SK-N-SH (cell line): ENCODE measurements around the gene CYP27A1. TPM values are rescaled to one million over a fixed set of nuclear protein-coding genes. Genes with fewer than 3 reads are reported as not detected.

Experiments used
- CTCF ChIA-PET: fragments of 300-600, 350-600 bp; formaldehyde crosslinking; extraction: SDS; loops from one replicate; lab custom pipeline; 2021; lab: Yijun Ruan, JAX
- POLR2A ChIA-PET: fragments of 350-600 bp; sonication (Branson Sonifier 250); formaldehyde crosslinking; extraction: SDS; loops from one replicate; lab custom pipeline; 2020; ENCODE audit warnings: antibody characterized with exemption, inconsistent platforms; lab: Yijun Ruan, JAX
- DNase-seq: peaks from one replicate; pipeline ENCODE4 v3.0.0; 2012
- H2AFZ ChIP-seq: fragments of 200-600 bp; sonication (generic); 2 replicates; pipeline ENCODE4 v1.8.1; 2016; ENCODE audit warnings: antibody characterized with exemption, mild to moderate bottlenecking, low read depth
- H3F3A ChIP-seq: fragments of 200-600 bp; sonication (generic); replicated peaks from 2 replicates; pipeline ENCODE3; 2016; ENCODE audit warnings: antibody characterized with exemption, mild to moderate bottlenecking; ENCODE audit not compliant: insufficient read depth
- H3K27ac ChIP-seq, 2 experiments: fragments of 200-500 bp in 1 of 2; fragments of 200-600 bp in 1 of 2; sonication (Bioruptor generic) in 1 of 2; sonication (generic), shearing (Covaris generic) in 1 of 2; 2 replicates each; pipeline versions ENCODE4 v1.5.1 to v1.6.1; 2014 to 2016; ENCODE audit warnings: low read depth in 2 of 2, inconsistent platforms in 1 of 2, low read length in 1 of 2, mild to moderate bottlenecking in 1 of 2, mixed read lengths in 1 of 2
- H3K27me3 ChIP-seq: fragments of 200-600 bp; sonication (generic), shearing (Covaris generic); 2 replicates; pipeline ENCODE4 v1.6.1; 2016; ENCODE audit warnings: mixed run types; ENCODE audit not compliant: insufficient read depth
- H3K36me3 ChIP-seq, 2 experiments: fragments of 200-500 bp in 1 of 2; fragments of 200-600 bp in 1 of 2; sonication (Bioruptor generic) in 1 of 2; sonication (generic) in 1 of 2; replicated peaks in 1 of 2; 2 replicates each; pipeline versions ENCODE3 to v1.5.1; 2014 to 2016; ENCODE audit warnings: low read length in 1 of 2, mild to moderate bottlenecking in 1 of 2; ENCODE audit not compliant: insufficient read depth in 2 of 2, control insufficient read depth in 1 of 2
- H3K4me1 ChIP-seq, 2 experiments: fragments of 200-500 bp in 1 of 2; fragments of 200-600 bp in 1 of 2; sonication (Bioruptor generic) in 1 of 2; sonication (generic), shearing (Covaris generic) in 1 of 2; 2 replicates each; pipeline versions ENCODE4 v1.5.1 to v1.6.1; 2014 to 2016; ENCODE audit warnings: low read depth in 1 of 2, low read length in 1 of 2, mixed run types in 1 of 2; ENCODE audit not compliant: insufficient read depth in 2 of 2, control insufficient read depth in 1 of 2
- H3K4me2 ChIP-seq: fragments of 200-600 bp; sonication (generic), shearing (Covaris generic); 2 replicates; pipeline ENCODE4 v1.6.1; 2017; ENCODE audit warnings: mixed run types
- H3K4me3 ChIP-seq, 2 experiments: fragments of 200-500 bp in 1 of 2; fragments of 200-600 bp in 1 of 2; sonication (Bioruptor generic) in 1 of 2; sonication (generic), shearing (Covaris generic) in 1 of 2; 2 replicates each; pipeline versions ENCODE4 v1.5.1 to v1.8.1; 2014 to 2016; ENCODE audit warnings: low read depth in 2 of 2, inconsistent platforms in 1 of 2, low read length in 1 of 2, mild to moderate bottlenecking in 1 of 2, mixed read lengths in 1 of 2, moderate library complexity in 1 of 2
- H3K79me2 ChIP-seq: fragments of 200-600 bp; sonication (generic); 2 replicates; pipeline ENCODE4 v1.8.1; 2017; ENCODE audit warnings: mild to moderate bottlenecking; ENCODE audit not compliant: insufficient read depth
- H3K9ac ChIP-seq: fragments of 200-600 bp; sonication (generic); 2 replicates; pipeline ENCODE4 v1.6.1; 2017; ENCODE audit warnings: mixed run types
- H3K9me2 ChIP-seq: fragments of 200-600 bp; sonication (generic); 2 replicates; pipeline ENCODE4 v1.6.1; 2017; ENCODE audit warnings: mixed run types
- H3K9me3 ChIP-seq: fragments of 200-600 bp; sonication (generic); 2 replicates; pipeline ENCODE4 v1.6.1; 2017; ENCODE audit warnings: mixed run types, mild to moderate bottlenecking, moderate library complexity
- H4K20me1 ChIP-seq: fragments of 200-600 bp; sonication (generic); 2 replicates; pipeline ENCODE4 v1.6.1; 2017; ENCODE audit warnings: mild to moderate bottlenecking, mixed run types; ENCODE audit not compliant: insufficient read depth
- ELF1 ChIP-seq: IDR thresholded peaks from 2 replicates; pipeline ENCODE4 v1.4.0; 2012
- EP300 ChIP-seq, 2 experiments: IDR thresholded peaks; 2 replicates each; pipeline versions ENCODE4 v1.4.0 to v1.6.1; 2012; ENCODE audit warnings: borderline replicate concordance in 1 of 2, low read depth in 1 of 2, low read length in 1 of 2
- GATA2 ChIP-seq: sonication (generic); formaldehyde crosslinking; IDR thresholded peaks from 2 replicates; pipeline ENCODE4 v1.5.0; 2020; ENCODE audit warnings: mild to moderate bottlenecking, missing genetic modification reagents
- MXI1 ChIP-seq: IDR thresholded peaks from 2 replicates; pipeline ENCODE4 v1.6.1; 2012; ENCODE audit warnings: mild to moderate bottlenecking, low read depth, low read length, improper control_type of control experiment
- NRF1 ChIP-seq: IDR thresholded peaks from 2 replicates; pipeline ENCODE4 v1.6.1; 2012; ENCODE audit warnings: low read depth, mild to moderate bottlenecking, low read length
- POLR2AphosphoS5 ChIP-seq: IDR thresholded peaks from 2 replicates; pipeline ENCODE4 v1.6.1; 2012; ENCODE audit warnings: low read depth, low read length
- RCOR1 ChIP-seq: fragments of 150-350 bp; IDR thresholded peaks from 2 replicates; pipeline ENCODE4 v1.6.1; 2017; ENCODE audit warnings: antibody characterized with exemption, low read length
- REST ChIP-seq: IDR thresholded peaks from 2 replicates; pipeline ENCODE4 v1.6.1; 2012; ENCODE audit warnings: mild to moderate bottlenecking, low read depth, low read length, moderate library complexity
- RXRA ChIP-seq: IDR thresholded peaks from 2 replicates; pipeline ENCODE4 v1.4.0; 2012; ENCODE audit warnings: low read depth, mild to moderate bottlenecking, borderline replicate concordance
- TAF1 ChIP-seq: IDR thresholded peaks from 2 replicates; pipeline ENCODE4 v1.6.1; 2012; ENCODE audit warnings: low read depth, mild to moderate bottlenecking, low read length, moderate library complexity, borderline replicate concordance
- TEAD4 ChIP-seq: IDR thresholded peaks from 2 replicates; pipeline ENCODE4 v1.4.0; 2012; ENCODE audit warnings: mild to moderate bottlenecking, borderline replicate concordance; ENCODE audit not compliant: insufficient read depth
- ZBTB33 ChIP-seq: IDR thresholded peaks from 2 replicates; pipeline ENCODE4 v1.4.0; 2012; ENCODE audit warnings: low read depth, borderline replicate concordance
- WGBS: methylation state at CpG from one replicate; pipeline ENCODE4 v1.1.6; 2017; ENCODE audit warnings: low lambda C conversion rate; 5-methylcytosine and 5-hydroxymethylcytosine counted together
- polyA plus RNA-seq, 3 experiments: library from polyadenylated mRNA; depleted of rRNA; stranded (reverse); fragments of >200 nt; gene quantifications; 2 replicates each; pipeline ENCODE4 v1.2.3, GENCODE V29; 2012

CYP27A1 gene
- polyA plus RNA-seq, 1 of the 3 experiments (the other 2 are of a cell fraction), result 0.54 TPM

- Histone ChIP-seq H3K4me3 (no peak overlapping the region), H2AFZ (no peak overlapping the region), H3K9me2 (no peaks in the 10 kb centered on the region), H3K27me3 (no peaks in the 10 kb centered on the region), H4K20me1 (no peaks in the 10 kb centered on the region), H3K36me3 (peaks cover 17 to 40% of the 10 kb centered on the region in 2 experiments), H3K27ac (no peak overlapping the region), H3K4me2 (no peak overlapping the region), H3K9ac (no peak overlapping the region), H3K79me2 (no peaks in the 10 kb centered on the region), H3K9me3 (no peaks in the 10 kb centered on the region), H3K4me1 (no peaks in the 10 kb centered on the region), H3F3A (no peaks in the 10 kb centered on the region)
- CTCF ChIA-PET, result interaction anchor here (0.7 to 2.3 kb wide), 2 partner anchors 91 to 94 kb away, joined by 3 to 11 read pairs; no protein-coding TSS in a partner anchor
- TF ChIP-seq RXRA (no peak), TEAD4 (no peak), NRF1 (no peak), ELF1 (no peak), GATA2 (CRISPR knock-in tag) (no peak), RCOR1 (no peak), EP300 (IDR thresholded peaks at IDR 0.05; ENCODE audit: borderline replicate concordance in 1 of 2, low read depth in 1 of 2, low read length in 1 of 2) (no peak), MXI1 (no peak), ZBTB33 (no peak), REST (no peak), POLR2AphosphoS5 (no peak), TAF1 (no peak)
- DNase-seq, result no peak
- POLR2A ChIA-PET, result no interaction called here
- WGBS, result 90% methylated on average over 6 of the region's 6 CpGs
Observed at GRCh38 chr2:218756599-218757377, 25.2 kb upstream of the CYP27A1 start.
